ENCODE measurements around the gene CYP17A1. TPM values are rescaled to one million over a fixed set of nuclear protein-coding genes. Genes with fewer than 3 reads are reported as not detected.

Gene CYP17A1
- polyA plus RNA-seq, 1 of the 3 experiments (the other 2 are of a cell fraction) = not detected

DNA sequence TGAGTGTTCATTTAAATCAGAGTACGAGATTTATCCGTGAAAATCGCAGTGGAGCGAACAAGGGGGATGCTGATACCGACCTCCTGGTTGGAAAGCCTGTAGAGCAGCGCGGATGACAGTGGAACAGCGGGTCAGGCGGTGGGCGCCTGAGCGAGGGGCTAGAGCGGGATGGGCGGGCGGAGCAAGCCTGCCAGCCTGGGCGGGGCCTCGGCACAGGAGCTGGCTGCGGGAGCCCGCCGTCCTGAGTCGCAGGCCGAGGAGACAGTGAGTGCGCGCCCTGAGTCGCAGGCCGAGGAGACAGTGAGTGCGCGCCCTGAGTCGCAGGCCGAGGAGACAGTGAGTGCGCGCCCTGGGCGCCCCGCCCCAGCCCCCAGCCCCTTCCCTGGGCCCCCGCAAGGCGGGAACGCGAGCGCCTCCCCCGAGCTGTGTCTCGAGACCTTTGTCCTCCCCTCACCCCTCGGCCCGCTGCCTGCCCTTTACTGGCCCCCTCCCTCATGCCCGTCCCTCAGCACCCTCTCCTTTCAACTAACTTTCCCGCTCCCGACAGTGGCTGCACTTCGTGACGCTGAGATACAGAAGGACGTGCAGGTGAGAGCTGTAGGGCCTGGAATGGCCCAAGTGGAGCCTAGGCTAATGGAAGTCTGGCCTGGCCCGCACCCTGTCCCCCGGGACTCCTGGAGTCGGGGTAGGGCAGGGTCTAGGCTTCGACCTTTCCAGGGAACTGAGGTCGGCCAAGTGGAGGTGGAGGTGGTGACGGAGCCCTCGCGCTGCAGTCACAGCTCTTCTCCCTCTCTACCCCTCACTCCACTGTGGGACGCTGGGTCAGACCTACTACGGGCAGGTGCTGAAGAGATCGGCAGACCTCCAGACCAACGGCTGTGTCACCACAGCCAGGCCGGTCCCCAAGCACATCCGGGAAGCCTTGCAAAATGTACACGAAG is 32.3 kb upstream of the CYP17A1 start, which contains the start of gene AS3MT:
AS3MT (plus strand) TSS at position 213 of the 941 bp plus-strand sequence; CDS start at position 336, 123 bp downstream.
- ChIA-PET CTCF (interaction anchor here (0.9 to 1.6 kb wide), 7 partner anchors 11 to 453 kb away, joined by 3 to 5 read pairs (median 4); no protein-coding TSS in a partner anchor), POLR2A (interaction anchor here (0.6 to 1.3 kb wide), 5 partner anchors 8 to 224 kb away, joined by 3 to 5 read pairs (median 3); no protein-coding TSS in a partner anchor)
- DNase-seq = peak; percentile 92
- H3K9me3 ChIP-seq = no peaks in the 10 kb centered on the region
- H3K36me3 ChIP-seq (replicated peaks in 1 of 2; ENCODE audit: control insufficient read depth in 1 of 2, insufficient read depth in 2 of 2, low read length in 1 of 2) = peaks cover 5 to 13% of the 10 kb centered on the region in 2 experiments
- H3K79me2 ChIP-seq (ENCODE audit: insufficient read depth) = no peaks in the 10 kb centered on the region
- peak within 1 kb of the TSS in 1 of 2 experiments; percentile 29; a peak in 1 of 4 replicates for H3K27ac ChIP-seq (ENCODE audit: low read depth in 2 of 2, low read length in 1 of 2)
- H3K4me3 ChIP-seq (ENCODE audit: low read depth in 2 of 2, low read length in 1 of 2) = peak within 1 kb of the TSS; percentile 53 to 66
- no peaks in the 10 kb centered on the region for H3K9me2 ChIP-seq
- peaks cover 8% of the 10 kb centered on the region for H3F3A ChIP-seq (replicated peaks; ENCODE audit: insufficient read depth)
- H3K9ac ChIP-seq = peak within 1 kb of the TSS; percentile 65
- no peaks in the 10 kb centered on the region for H4K20me1 ChIP-seq (ENCODE audit: insufficient read depth)
- peak within 1 kb of the TSS; percentile 97 for H2AFZ ChIP-seq (ENCODE audit: low read depth)
- peak within 1 kb of the TSS; percentile 96 for H3K4me2 ChIP-seq
- WGBS (ENCODE audit: low lambda C conversion rate) = 21% methylated on average over 36 of the region's 63 CpGs
- H3K4me1 ChIP-seq (ENCODE audit: control insufficient read depth in 1 of 2, insufficient read depth in 2 of 2, low read depth in 1 of 2, low read length in 1 of 2) = peaks cover 0 to 6% of the 10 kb centered on the region in 2 experiments; a peak in 1 of 4 replicates
- TF ChIP-seq, protein P1, sequence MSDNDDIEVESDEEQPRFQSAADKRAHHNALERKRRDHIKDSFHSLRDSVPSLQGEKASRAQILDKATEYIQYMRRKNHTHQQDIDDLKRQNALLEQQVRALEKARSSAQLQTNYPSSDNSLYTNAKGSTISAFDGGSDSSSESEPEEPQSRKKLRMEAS (IDR thresholded peaks at IDR 0.05; ENCODE audit: low read depth) = 0 out of 2 replicates have a peak, but pooled peaks have one; percentile 17
- TF ChIP-seq YY1 (IDR thresholded peaks at IDR 0.05; ENCODE audit: low read depth) = no peak
- H3K27me3 ChIP-seq (ENCODE audit: insufficient read depth) = no peaks in the 10 kb centered on the region

DNA sequence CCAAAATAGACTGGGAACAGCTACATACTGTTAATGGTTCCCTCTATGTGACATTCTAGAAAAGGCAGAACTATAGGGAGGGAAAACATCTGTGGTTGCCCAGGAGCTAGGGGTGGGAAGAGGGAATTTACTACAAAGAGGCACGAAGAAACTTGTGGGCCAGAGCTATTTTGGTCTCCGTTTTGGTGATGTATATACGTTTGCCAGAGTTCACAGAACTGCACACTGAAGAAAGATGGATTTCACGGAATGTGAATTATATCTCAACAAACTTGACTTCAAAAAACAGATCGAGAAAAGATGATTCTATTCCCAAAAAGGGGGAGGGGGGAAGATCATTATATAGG is 31.7 kb upstream of the CYP17A1 start:
- Histone ChIP-seq H3K9me3 (no peaks in the 10 kb centered on the region), H2AFZ (ENCODE audit: low read depth) (peak overlapping the region; percentile 97), H4K20me1 (ENCODE audit: insufficient read depth) (no peaks in the 10 kb centered on the region), H3K4me2 (peak overlapping the region; percentile 96), H3K9me2 (no peaks in the 10 kb centered on the region), H3F3A (replicated peaks; ENCODE audit: insufficient read depth) (peaks cover 11% of the 10 kb centered on the region), H3K27me3 (ENCODE audit: insufficient read depth) (no peaks in the 10 kb centered on the region), H3K4me3 (ENCODE audit: low read depth in 2 of 2, low read length in 1 of 2) (peak overlapping the region; percentile 53 to 66), H3K36me3 (replicated peaks in 1 of 2; ENCODE audit: control insufficient read depth in 1 of 2, insufficient read depth in 2 of 2, low read length in 1 of 2) (peaks cover 8 to 18% of the 10 kb centered on the region in 2 experiments), H3K9ac (peak overlapping the region; percentile 65), H3K79me2 (ENCODE audit: insufficient read depth) (no peaks in the 10 kb centered on the region), H3K27ac (ENCODE audit: low read depth in 2 of 2, low read length in 1 of 2) (peak overlapping the region in 1 of 2 experiments; percentile 7; a peak in 1 of 4 replicates), H3K4me1 (ENCODE audit: control insufficient read depth in 1 of 2, insufficient read depth in 2 of 2, low read depth in 1 of 2, low read length in 1 of 2) (peaks cover 0 to 6% of the 10 kb centered on the region in 2 experiments; a peak in 1 of 4 replicates)
- 44% methylated on average over 5 of the region's 5 CpGs for WGBS (ENCODE audit: low lambda C conversion rate)
- TF ChIP-seq GATA2 (CRISPR knock-in tag; IDR thresholded peaks at IDR 0.05) (no peak), NFIC (IDR thresholded peaks at IDR 0.05; ENCODE audit: borderline replicate concordance) (no peak), TEAD4 (IDR thresholded peaks at IDR 0.05; ENCODE audit: borderline replicate concordance, insufficient read depth) (no peak), FOXM1 (IDR thresholded peaks at IDR 0.05; ENCODE audit: low read depth) (no peak), CHD2 (IDR thresholded peaks at IDR 0.05; ENCODE audit: low read length, partially characterized antibody) (no peak), JUND (IDR thresholded peaks at IDR 0.05) (no peak), EZH2phosphoT487 (IDR thresholded peaks at IDR 0.05; ENCODE audit: borderline replicate concordance, low read depth) (no peak), SMC3 (IDR thresholded peaks at IDR 0.05; ENCODE audit: low read depth, low read length) (no peak), GABPA (IDR thresholded peaks at IDR 0.05; ENCODE audit: low read depth) (no peak)
- TF ChIP-seq, protein P2, sequence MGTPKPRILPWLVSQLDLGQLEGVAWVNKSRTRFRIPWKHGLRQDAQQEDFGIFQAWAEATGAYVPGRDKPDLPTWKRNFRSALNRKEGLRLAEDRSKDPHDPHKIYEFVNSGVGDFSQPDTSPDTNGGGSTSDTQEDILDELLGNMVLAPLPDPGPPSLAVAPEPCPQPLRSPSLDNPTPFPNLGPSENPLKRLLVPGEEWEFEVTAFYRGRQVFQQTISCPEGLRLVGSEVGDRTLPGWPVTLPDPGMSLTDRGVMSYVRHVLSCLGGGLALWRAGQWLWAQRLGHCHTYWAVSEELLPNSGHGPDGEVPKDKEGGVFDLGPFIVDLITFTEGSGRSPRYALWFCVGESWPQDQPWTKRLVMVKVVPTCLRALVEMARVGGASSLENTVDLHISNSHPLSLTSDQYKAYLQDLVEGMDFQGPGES (IDR thresholded peaks at IDR 0.05; ENCODE audit: low read depth, low read length) = no peak
- TF ChIP-seq, protein P3, sequence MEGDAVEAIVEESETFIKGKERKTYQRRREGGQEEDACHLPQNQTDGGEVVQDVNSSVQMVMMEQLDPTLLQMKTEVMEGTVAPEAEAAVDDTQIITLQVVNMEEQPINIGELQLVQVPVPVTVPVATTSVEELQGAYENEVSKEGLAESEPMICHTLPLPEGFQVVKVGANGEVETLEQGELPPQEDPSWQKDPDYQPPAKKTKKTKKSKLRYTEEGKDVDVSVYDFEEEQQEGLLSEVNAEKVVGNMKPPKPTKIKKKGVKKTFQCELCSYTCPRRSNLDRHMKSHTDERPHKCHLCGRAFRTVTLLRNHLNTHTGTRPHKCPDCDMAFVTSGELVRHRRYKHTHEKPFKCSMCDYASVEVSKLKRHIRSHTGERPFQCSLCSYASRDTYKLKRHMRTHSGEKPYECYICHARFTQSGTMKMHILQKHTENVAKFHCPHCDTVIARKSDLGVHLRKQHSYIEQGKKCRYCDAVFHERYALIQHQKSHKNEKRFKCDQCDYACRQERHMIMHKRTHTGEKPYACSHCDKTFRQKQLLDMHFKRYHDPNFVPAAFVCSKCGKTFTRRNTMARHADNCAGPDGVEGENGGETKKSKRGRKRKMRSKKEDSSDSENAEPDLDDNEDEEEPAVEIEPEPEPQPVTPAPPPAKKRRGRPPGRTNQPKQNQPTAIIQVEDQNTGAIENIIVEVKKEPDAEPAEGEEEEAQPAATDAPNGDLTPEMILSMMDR (IDR thresholded peaks at IDR 0.05) = no peak
- POLR2A ChIA-PET = interaction anchor here (0.7 to 1.3 kb wide), 3 partner anchors 9 to 33 kb away, joined by 3 to 5 read pairs (median 3); no protein-coding TSS in a partner anchor
- CTCF ChIA-PET = interaction anchor here (0.9 to 1.6 kb wide), 7 partner anchors 10 to 454 kb away, joined by 3 to 5 read pairs (median 4); no protein-coding TSS in a partner anchor
- peak; percentile 47 for DNase-seq

Data from SK-N-SH (cell line).